ENCODE results near the gene LMO1.

Gene LMO1

GRCh38 chr11:8263769-8264410 is at the start of gene LMO1:
Gene LMO1 (minus strand): TSS chr11:8263878. CDS start chr11:8263362, 516 bp downstream.
- no peak for TF ChIP-seq TCF4 (CRISPR knock-in tag; IDR thresholded peaks at IDR 0.05; ENCODE audit: borderline replicate concordance)
- TF ChIP-seq ISL1 (CRISPR knock-in tag; IDR thresholded peaks at IDR 0.05), result no peak
- no peak for TF ChIP-seq ZFP30 (CRISPR knock-in tag; IDR thresholded peaks at IDR 0.05)
- no peak for TF ChIP-seq ZNF565 (CRISPR knock-in tag; conservative IDR thresholded peaks at IDR 0.05; ENCODE audit: low read depth)
- TF ChIP-seq ZNF70 (CRISPR knock-in tag; IDR thresholded peaks at IDR 0.05), result 0 out of 2 replicates have a peak, but pooled peaks have one; percentile 14
- TF ChIP-seq CSDC2 (CRISPR knock-in tag; IDR thresholded peaks at IDR 0.05), result no peak
- peak; percentile 82 for ATAC-seq

GRCh38 chr11:8312986-8313385 is 49.3 kb upstream of the LMO1 start:
- no peak for ATAC-seq
- TF ChIP-seq PPARA (CRISPR knock-in tag; IDR thresholded peaks at IDR 0.05; ENCODE audit: borderline replicate concordance) (no peak), ZNF8 (CRISPR knock-in tag; IDR thresholded peaks at IDR 0.05) (no peak), CSRNP3 (CRISPR knock-in tag; IDR thresholded peaks at IDR 0.05) (no peak), ISL1 (CRISPR knock-in tag; IDR thresholded peaks at IDR 0.05) (no peak)

- TF ChIP-seq ZC3H10 (CRISPR knock-in tag; IDR thresholded peaks at IDR 0.05), result no peak
- no peak for TF ChIP-seq CSDC2 (CRISPR knock-in tag; IDR thresholded peaks at IDR 0.05)
- no peak for TF ChIP-seq ZNF70 (CRISPR knock-in tag; IDR thresholded peaks at IDR 0.05)
- TF ChIP-seq ARNTL (CRISPR knock-in tag; IDR thresholded peaks at IDR 0.05; ENCODE audit: borderline replicate concordance, low read depth), result no peak
- TF ChIP-seq, protein P1, sequence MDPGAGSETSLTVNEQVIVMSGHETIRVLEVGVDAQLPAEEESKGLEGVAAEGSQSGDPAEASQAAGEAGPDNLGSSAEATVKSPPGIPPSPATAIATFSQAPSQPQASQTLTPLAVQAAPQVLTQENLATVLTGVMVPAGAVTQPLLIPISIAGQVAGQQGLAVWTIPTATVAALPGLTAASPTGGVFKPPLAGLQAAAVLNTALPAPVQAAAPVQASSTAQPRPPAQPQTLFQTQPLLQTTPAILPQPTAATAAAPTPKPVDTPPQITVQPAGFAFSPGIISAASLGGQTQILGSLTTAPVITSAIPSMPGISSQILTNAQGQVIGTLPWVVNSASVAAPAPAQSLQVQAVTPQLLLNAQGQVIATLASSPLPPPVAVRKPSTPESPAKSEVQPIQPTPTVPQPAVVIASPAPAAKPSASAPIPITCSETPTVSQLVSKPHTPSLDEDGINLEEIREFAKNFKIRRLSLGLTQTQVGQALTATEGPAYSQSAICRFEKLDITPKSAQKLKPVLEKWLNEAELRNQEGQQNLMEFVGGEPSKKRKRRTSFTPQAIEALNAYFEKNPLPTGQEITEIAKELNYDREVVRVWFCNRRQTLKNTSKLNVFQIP (CRISPR knock-in tag; IDR thresholded peaks at IDR 0.05; ENCODE audit: borderline replicate concordance, low read depth), result no peak
- no peak for TF ChIP-seq PPARA (CRISPR knock-in tag; IDR thresholded peaks at IDR 0.05; ENCODE audit: borderline replicate concordance)
- TF ChIP-seq ZNF565 (CRISPR knock-in tag; conservative IDR thresholded peaks at IDR 0.05; ENCODE audit: low read depth), result no peak
- no peak for TF ChIP-seq SNAI2 (CRISPR knock-in tag; IDR thresholded peaks at IDR 0.05)
- no peak for TF ChIP-seq ZNF8 (CRISPR knock-in tag; IDR thresholded peaks at IDR 0.05)
- TF ChIP-seq, protein P2, sequence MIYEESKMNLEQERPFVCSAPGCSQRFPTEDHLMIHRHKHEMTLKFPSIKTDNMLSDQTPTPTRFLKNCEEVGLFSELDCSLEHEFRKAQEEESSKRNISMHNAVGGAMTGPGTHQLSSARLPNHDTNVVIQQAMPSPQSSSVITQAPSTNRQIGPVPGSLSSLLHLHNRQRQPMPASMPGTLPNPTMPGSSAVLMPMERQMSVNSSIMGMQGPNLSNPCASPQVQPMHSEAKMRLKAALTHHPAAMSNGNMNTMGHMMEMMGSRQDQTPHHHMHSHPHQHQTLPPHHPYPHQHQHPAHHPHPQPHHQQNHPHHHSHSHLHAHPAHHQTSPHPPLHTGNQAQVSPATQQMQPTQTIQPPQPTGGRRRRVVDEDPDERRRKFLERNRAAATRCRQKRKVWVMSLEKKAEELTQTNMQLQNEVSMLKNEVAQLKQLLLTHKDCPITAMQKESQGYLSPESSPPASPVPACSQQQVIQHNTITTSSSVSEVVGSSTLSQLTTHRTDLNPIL (CRISPR knock-in tag; IDR thresholded peaks at IDR 0.05; ENCODE audit: low read depth), result no peak
- TF ChIP-seq PATZ1 (CRISPR knock-in tag; IDR thresholded peaks at IDR 0.05; ENCODE audit: borderline replicate concordance), result no peak
- no peak for TF ChIP-seq ESRRG (CRISPR knock-in tag; IDR thresholded peaks at IDR 0.05)
- TF ChIP-seq BACH2 (CRISPR knock-in tag; IDR thresholded peaks at IDR 0.05; ENCODE audit: borderline replicate concordance), result no peak
- TF ChIP-seq TOX (CRISPR knock-in tag; IDR thresholded peaks at IDR 0.05; ENCODE audit: borderline replicate concordance), result no peak
- TF ChIP-seq RARB (CRISPR knock-in tag; IDR thresholded peaks at IDR 0.05), result no peak
- no peak for ATAC-seq
Measured at GRCh38 chr11:8311366-8311765, 47.7 kb upstream of the LMO1 start.

- TF ChIP-seq TCF4 (CRISPR knock-in tag; IDR thresholded peaks at IDR 0.05; ENCODE audit: borderline replicate concordance) (no peak), CSDC2 (CRISPR knock-in tag; IDR thresholded peaks at IDR 0.05) (no peak), ZNF70 (CRISPR knock-in tag; IDR thresholded peaks at IDR 0.05) (no peak), ISL1 (CRISPR knock-in tag; IDR thresholded peaks at IDR 0.05) (no peak), TOX (CRISPR knock-in tag; IDR thresholded peaks at IDR 0.05; ENCODE audit: borderline replicate concordance) (no peak), ZNF565 (CRISPR knock-in tag; conservative IDR thresholded peaks at IDR 0.05; ENCODE audit: low read depth) (no peak), OSR1 (CRISPR knock-in tag; IDR thresholded peaks at IDR 0.05) (no peak), ARNTL (CRISPR knock-in tag; IDR thresholded peaks at IDR 0.05; ENCODE audit: borderline replicate concordance, low read depth) (no peak), TSHZ2 (CRISPR knock-in tag; IDR thresholded peaks at IDR 0.05) (no peak), ZNF8 (CRISPR knock-in tag; IDR thresholded peaks at IDR 0.05) (no peak), ESRRG (CRISPR knock-in tag; IDR thresholded peaks at IDR 0.05) (no peak), PATZ1 (CRISPR knock-in tag; IDR thresholded peaks at IDR 0.05; ENCODE audit: borderline replicate concordance) (no peak), PPARA (CRISPR knock-in tag; IDR thresholded peaks at IDR 0.05; ENCODE audit: borderline replicate concordance) (no peak)
- ATAC-seq, result no peak
Measured at GRCh38 chr11:8310743-8311298, 47.1 kb upstream of the LMO1 start.

Data from SK-N-SH treated with all-trans-retinoic acid at 6 μM for 48 hours (cell line).